NCI-H510A (cell line): ENCODE measurements around the gene THSD4.
"Not testable (repeated sequence)": the region's sequence is repeated elsewhere in the genome, so short reads cannot be mapped to it uniquely, and the experiment has no call there.

Source experiments
- DNase-seq: peaks from one replicate; lab custom pipeline; 2025; lab: John Stamatoyannopoulos, UW

THSD4 gene

DNA sequence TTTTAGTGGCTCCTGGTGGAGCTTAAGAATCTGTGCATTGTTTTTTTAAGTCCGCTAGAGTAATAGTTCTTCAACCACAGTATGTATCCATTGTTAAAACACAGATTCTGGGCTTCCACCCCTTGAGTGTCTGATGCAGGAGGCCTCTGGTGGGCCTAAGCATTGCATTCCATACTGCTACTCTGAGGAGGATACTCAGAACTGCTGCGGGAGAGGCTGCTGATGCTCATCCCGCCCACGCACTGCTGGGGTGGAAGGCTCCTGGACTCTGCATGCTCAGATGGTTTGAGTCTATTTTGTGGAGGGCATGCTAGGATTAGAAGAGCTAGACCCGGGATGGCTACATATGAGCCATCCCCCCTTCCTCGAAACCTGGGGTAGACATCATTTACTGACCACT is 74.4 kb downstream of the THSD4 start:
- DNase-seq, result no peak

GRCh38 chr15:71191296-71191695 is 76.0 kb downstream of the THSD4 start:
- DNase-seq, result no peak

DNA sequence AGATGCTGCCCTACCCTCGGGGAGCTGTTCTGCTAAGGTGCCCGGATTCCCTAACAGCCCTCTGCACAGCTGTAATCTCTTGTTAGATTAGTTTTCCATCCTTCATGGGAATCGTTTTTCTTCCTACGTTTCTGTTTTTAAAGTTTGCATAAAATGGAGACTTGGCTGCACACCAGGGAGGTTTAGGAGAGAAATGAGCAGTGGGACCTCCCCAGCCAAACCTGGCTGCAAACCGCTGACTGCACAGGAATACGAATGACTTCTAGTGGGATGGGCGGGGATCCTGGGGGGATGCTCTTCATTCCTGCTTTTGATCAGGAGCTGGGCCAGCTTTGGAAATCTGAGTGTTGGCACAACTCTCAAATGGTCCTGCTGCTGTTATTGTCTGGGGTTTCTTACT is 77.5 kb downstream of the THSD4 start:
- DNase-seq, result no peak

- no peak for DNase-seq
Observed at GRCh38 chr15:71194286-71194685, 79.0 kb downstream of the THSD4 start.

DNA sequence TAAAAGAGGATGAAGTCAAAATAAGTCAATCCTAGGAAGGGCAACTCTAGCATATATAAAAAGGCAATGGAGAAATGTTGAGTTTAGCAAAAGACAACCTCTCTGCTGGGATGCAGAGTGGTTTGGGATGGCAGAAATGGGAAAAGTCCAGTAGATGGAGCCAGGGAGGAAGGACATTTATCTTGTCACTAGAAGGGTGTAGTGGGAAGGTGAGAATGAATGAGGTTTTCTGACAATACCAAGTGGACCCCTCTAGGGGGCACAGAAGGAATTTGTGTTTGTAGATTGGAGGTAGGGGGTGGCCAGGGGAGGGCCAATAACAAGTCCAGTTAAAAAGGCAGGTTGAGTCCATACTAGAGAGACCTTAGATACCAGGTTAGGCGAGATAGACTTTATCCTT is 80.0 kb downstream of the THSD4 start:
- no peak for DNase-seq

- no peak for DNase-seq
Observed at GRCh38 chr15:71197620-71198019, 82.3 kb downstream of the THSD4 start.

GRCh38 chr15:71198846-71199245 is 83.6 kb downstream of the THSD4 start:
- no peak for DNase-seq

DNA sequence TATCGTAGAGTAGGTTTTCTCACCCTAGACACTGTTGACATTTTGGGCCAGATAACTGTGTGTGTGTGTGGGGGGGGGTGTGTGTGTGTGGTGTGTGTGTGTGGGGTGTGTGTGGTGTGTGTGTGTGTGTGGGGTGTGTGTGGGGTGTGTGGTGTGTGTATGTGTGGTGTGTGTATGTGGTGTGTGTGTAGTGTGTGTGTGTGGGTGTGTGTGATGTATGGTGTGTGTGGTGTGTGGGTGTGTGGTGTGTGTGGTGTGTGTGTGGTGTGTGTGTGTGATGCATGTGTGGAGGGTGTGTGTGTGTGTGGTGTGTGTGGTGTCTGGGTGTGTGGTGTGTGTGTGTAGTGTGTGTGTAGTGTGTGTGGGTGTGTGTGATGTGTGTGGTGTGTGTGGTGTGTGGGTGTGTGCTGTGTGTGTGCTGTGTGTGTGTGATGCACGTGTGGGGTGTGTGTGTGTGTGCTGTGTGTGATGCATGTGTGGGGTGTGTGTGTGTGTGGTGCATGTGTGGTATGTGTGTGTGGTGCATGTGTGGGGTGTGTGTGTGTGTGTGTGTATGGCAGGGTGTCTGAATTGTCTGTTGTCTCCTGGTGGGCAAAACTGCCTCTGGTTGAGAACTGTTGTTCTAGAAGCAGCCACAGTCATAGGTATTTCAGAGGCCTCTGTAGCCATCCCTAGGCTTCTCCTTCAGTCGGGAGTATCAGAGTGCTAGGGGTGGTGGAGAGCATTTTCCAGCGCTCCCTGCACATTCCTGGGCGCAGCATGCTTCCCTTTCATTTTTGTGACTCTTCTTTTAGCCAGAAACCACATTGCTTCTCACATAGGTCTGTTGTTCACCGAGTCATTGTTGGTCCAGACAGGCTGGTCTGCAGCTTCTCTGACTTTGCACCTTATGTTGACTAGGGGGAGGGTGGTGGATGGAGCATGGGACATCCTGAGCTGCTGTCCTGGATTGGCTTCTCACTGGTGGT is 84.4 kb downstream of the THSD4 start:
- DNase-seq, result no peak

- peak; percentile 61 for DNase-seq
Observed at GRCh38 chr15:71201477-71201876, 86.2 kb downstream of the THSD4 start.

GRCh38 chr15:71202712-71203111 is 87.4 kb downstream of the THSD4 start:
- DNase-seq, result peak; percentile 34

- DNase-seq, result no peak
Observed at GRCh38 chr15:71203586-71204474, 88.6 kb downstream of the THSD4 start.

- no peak for DNase-seq
Observed at GRCh38 chr15:71207141-71207540, 91.9 kb downstream of the THSD4 start.

GRCh38 chr15:71212146-71212545 is 96.9 kb downstream of the THSD4 start:
- DNase-seq, result no peak

GRCh38 chr15:71213943-71214342 is 98.7 kb downstream of the THSD4 start:
- not testable (repeated sequence) for DNase-seq

DNA sequence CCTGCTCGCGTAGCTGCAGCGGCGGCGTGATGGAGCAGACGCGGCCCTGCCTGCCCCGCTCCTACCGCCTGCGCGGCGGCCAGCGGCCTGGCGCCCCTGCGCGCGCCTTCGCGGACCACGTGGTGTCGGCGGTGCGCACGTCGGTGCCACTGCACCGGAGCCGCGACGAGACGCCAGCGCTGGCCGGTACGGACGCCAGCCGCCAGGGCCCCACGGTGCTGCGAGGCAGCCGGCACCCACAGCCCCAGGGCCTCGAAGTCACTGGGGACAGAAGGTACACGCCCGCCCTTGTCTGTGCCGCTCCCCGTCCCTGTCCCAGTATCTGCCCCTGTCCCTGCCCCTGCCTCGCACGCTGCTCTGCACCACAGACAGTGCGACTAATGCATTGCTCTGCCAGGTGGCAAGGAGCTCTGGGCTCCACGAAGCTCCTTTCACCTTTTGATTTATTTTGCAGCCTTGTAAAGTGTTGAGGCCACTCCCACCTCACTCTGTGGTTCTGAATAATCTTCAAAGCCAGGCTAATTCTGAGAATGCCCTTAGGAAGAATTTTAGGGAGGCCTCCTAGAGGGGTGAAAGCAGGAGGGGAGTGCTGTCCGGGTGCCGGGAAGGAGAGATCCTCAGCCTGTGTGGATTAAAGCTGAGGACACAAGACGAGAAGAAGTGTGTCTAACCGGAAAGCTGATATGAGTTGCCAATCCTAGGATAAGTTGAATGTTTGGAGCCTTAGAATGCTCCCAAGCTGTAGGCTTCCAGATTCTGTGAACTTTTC is 100.0 kb downstream of the THSD4 start:
- no peak for DNase-seq

- no peak for DNase-seq
Observed at GRCh38 chr15:71218272-71218805, 103.1 kb downstream of the THSD4 start.

GRCh38 chr15:71219101-71219500 is 103.8 kb downstream of the THSD4 start:
- no peak for DNase-seq

DNA sequence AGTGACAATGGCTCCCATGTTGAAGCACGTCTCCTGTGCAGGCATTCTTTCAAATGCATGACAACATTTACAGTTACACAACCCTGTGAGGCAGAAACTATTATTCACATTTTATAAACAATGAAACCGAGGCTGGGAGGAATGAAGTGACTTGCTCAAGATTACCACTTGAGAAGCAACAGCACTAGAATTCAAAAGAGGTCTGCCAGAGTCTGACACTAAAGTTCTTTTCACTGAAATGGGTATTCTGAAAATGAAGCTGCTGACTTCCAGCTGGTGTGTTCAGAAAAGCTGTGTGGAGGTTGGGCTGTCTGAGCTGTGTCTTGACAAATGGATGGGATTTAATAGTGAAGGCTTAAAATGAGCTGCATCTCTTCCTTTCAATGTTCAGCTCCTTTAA is 104.4 kb downstream of the THSD4 start:
- no peak for DNase-seq

- no peak for DNase-seq
Observed at GRCh38 chr15:71220828-71221227, 105.6 kb downstream of the THSD4 start.

- no peak for DNase-seq
Observed at GRCh38 chr15:71221417-71221816, 106.1 kb downstream of the THSD4 start.

- no peak for DNase-seq
Observed at GRCh38 chr15:71223516-71223915, 108.2 kb downstream of the THSD4 start.

- DNase-seq, result no peak
Observed at GRCh38 chr15:71224024-71224423, 108.8 kb downstream of the THSD4 start.
